Esophagus (tissue), 2 donors: ENCODE results near the gene CACNA1H. TPM values are rescaled to one million over a fixed set of nuclear protein-coding genes. Genes with fewer than 3 reads are reported as not detected.

Experiments used
- H3K27ac ChIP-seq, 2 donors: one replicate each; pipeline ENCODE4 v1.5.1; 2013; ENCODE audit warnings: low read depth in 2 of 2, mild to moderate bottlenecking in 2 of 2, inconsistent platforms in 1 of 2, low read length in 1 of 2, moderate library complexity in 1 of 2
- H3K27me3 ChIP-seq, 2 donors: one replicate each; pipeline ENCODE4 v1.6.1; 2013; ENCODE audit warnings: low read length in 2 of 2, control low read depth in 1 of 2, mild to moderate bottlenecking in 1 of 2; ENCODE audit not compliant: insufficient read depth in 2 of 2, control insufficient read depth in 1 of 2
- H3K36me3 ChIP-seq, 2 donors: one replicate each; pipeline ENCODE4 v1.6.1; 2013; ENCODE audit warnings: low read length in 1 of 2; ENCODE audit not compliant: control insufficient read depth in 2 of 2, insufficient read depth in 2 of 2
- H3K4me1 ChIP-seq, 2 donors: one replicate each; pipeline ENCODE4 v1.6.1; 2013; ENCODE audit warnings: low read length in 1 of 2; ENCODE audit not compliant: control insufficient read depth in 2 of 2, insufficient read depth in 2 of 2
- H3K4me3 ChIP-seq, 2 donors: one replicate each; pipeline ENCODE4 v1.5.1; 2013; ENCODE audit warnings: low read length in 2 of 2, mild to moderate bottlenecking in 2 of 2, low read depth in 1 of 2, moderate library complexity in 1 of 2
- H3K9me3 ChIP-seq, 2 donors: one replicate each; pipeline ENCODE4 v1.6.1; 2013; ENCODE audit warnings: mild to moderate bottlenecking in 2 of 2, low read depth in 1 of 2, low read length in 1 of 2, moderate library complexity in 1 of 2; ENCODE audit not compliant: control insufficient read depth in 2 of 2, insufficient read depth in 1 of 2
- WGBS, 2 donors: extraction: QIAGEN DNeasy Blood & Tissue Kit; methylation state at CpG; one replicate each; pipeline ENCODE4 v1.1.7; 2013; 5-methylcytosine and 5-hydroxymethylcytosine counted together
- polyA plus RNA-seq, 2 donors: library from polyadenylated mRNA; stranded (reverse); fragments of 200-250 nt; gene quantifications; one replicate each; pipeline ENCODE4 v1.2.3, GENCODE V29; 2013
- donor health status: healthy with polysubstance abuse.
- donor health status: Bipolar disorder and iron deficiency.

Gene CACNA1H
- polyA plus RNA-seq, 2 donors = 6.4 to 6.5 TPM

GRCh38 chr16:1212616-1213194, 59.8 kb downstream of the CACNA1H start:
- H3K27ac ChIP-seq = no peak overlapping the region
- no peaks in the 10 kb centered on the region for H3K4me1 ChIP-seq
- peaks cover 0 to 2% of the 10 kb centered on the region in 2 donors for H3K36me3 ChIP-seq
- 86 to 87% methylated on average over 36 to 40 of the region's 40 CpGs for WGBS, 2 donors
- H3K9me3 ChIP-seq = no peaks in the 10 kb centered on the region
- H3K4me3 ChIP-seq = no peak overlapping the region
- no peaks in the 10 kb centered on the region for H3K27me3 ChIP-seq

- no peak overlapping the region for H3K4me3 ChIP-seq
- peaks cover 0 to 2% of the 10 kb centered on the region in 2 donors for H3K36me3 ChIP-seq
- no peaks in the 10 kb centered on the region for H3K4me1 ChIP-seq
- no peaks in the 10 kb centered on the region for H3K9me3 ChIP-seq
- H3K27me3 ChIP-seq = no peaks in the 10 kb centered on the region
- 77 to 78% methylated on average over 8 of the region's 8 CpGs for WGBS, 2 donors
- no peak overlapping the region for H3K27ac ChIP-seq
Observed at GRCh38 chr16:1213231-1213630, 60.3 kb downstream of the CACNA1H start.

GRCh38 chr16:1213796-1214372, 61.0 kb downstream of the CACNA1H start:
- Histone ChIP-seq H3K4me3 (no peak overlapping the region), H3K27me3 (no peaks in the 10 kb centered on the region), H3K4me1 (no peaks in the 10 kb centered on the region), H3K27ac (no peak overlapping the region), H3K36me3 (peaks cover 0 to 2% of the 10 kb centered on the region in 2 donors), H3K9me3 (no peaks in the 10 kb centered on the region)
- WGBS, 2 donors = 80 to 83% methylated on average over 25 of the region's 25 CpGs

- Histone ChIP-seq H3K4me3 (no peak overlapping the region), H3K27ac (no peak overlapping the region), H3K9me3 (no peaks in the 10 kb centered on the region), H3K27me3 (no peaks in the 10 kb centered on the region), H3K36me3 (peaks cover 0 to 2% of the 10 kb centered on the region in 2 donors), H3K4me1 (no peaks in the 10 kb centered on the region)
- WGBS, 2 donors = 79% methylated on average over 16 of the region's 16 CpGs
Observed at GRCh38 chr16:1214719-1215118, 61.8 kb downstream of the CACNA1H start.

- Histone ChIP-seq H3K36me3 (peaks cover 0 to 2% of the 10 kb centered on the region in 2 donors), H3K4me3 (no peak overlapping the region), H3K4me1 (no peaks in the 10 kb centered on the region), H3K9me3 (no peaks in the 10 kb centered on the region), H3K27ac (no peak overlapping the region), H3K27me3 (no peaks in the 10 kb centered on the region)
- WGBS, 2 donors = 76 to 79% methylated on average over 30 to 32 of the region's 32 CpGs
Observed at GRCh38 chr16:1215574-1216295, 62.8 kb downstream of the CACNA1H start.

GRCh38 chr16:1216296-1216619, 63.4 kb downstream of the CACNA1H start:
- Histone ChIP-seq H3K27me3 (no peaks in the 10 kb centered on the region), H3K4me3 (no peak overlapping the region), H3K27ac (no peak overlapping the region), H3K36me3 (peaks cover 0 to 2% of the 10 kb centered on the region in 2 donors), H3K9me3 (no peaks in the 10 kb centered on the region), H3K4me1 (no peaks in the 10 kb centered on the region)
- 83 to 86% methylated on average over 12 of the region's 12 CpGs for WGBS, 2 donors

GRCh38 chr16:1216681-1217400, 63.9 kb downstream of the CACNA1H start:
- Histone ChIP-seq H3K4me3 (no peak overlapping the region), H3K9me3 (no peaks in the 10 kb centered on the region), H3K36me3 (peaks cover 0 to 2% of the 10 kb centered on the region in 2 donors), H3K4me1 (no peaks in the 10 kb centered on the region), H3K27me3 (no peaks in the 10 kb centered on the region), H3K27ac (no peak overlapping the region)
- WGBS, 2 donors = 68 to 75% methylated on average over 31 to 32 of the region's 32 CpGs

GRCh38 chr16:1217526-1217925, 64.6 kb downstream of the CACNA1H start:
- Histone ChIP-seq H3K9me3 (no peaks in the 10 kb centered on the region), H3K4me3 (no peak overlapping the region), H3K27me3 (no peaks in the 10 kb centered on the region), H3K4me1 (no peaks in the 10 kb centered on the region), H3K27ac (no peak overlapping the region), H3K36me3 (peaks cover 0 to 2% of the 10 kb centered on the region in 2 donors)
- WGBS, 2 donors = 80 to 87% methylated on average over 24 of the region's 24 CpGs

GRCh38 chr16:1218061-1218929, 65.4 kb downstream of the CACNA1H start:
- Histone ChIP-seq H3K4me3 (no peak overlapping the region), H3K27me3 (no peaks in the 10 kb centered on the region), H3K9me3 (no peaks in the 10 kb centered on the region), H3K36me3 (no peaks in the 10 kb centered on the region), H3K4me1 (no peaks in the 10 kb centered on the region), H3K27ac (no peak overlapping the region)
- 81 to 84% methylated on average over 48 to 49 of the region's 49 CpGs for WGBS, 2 donors
